Astrocyte of the spinal cord (primary cell): ENCODE data around the gene ELF2.
"Not testable (repeated sequence)": the region's sequence is repeated elsewhere in the genome, so short reads cannot be mapped to it uniquely, and the experiment has no call there.

ENCODE experiments used
- DNase-seq: peaks from one replicate; pipeline ENCODE4 v3.0.0; 2011; ENCODE audit warnings: low read depth, low spot score
- H3K4me3 ChIP-seq: 2 replicates; pipeline ENCODE4 v1.5.1; 2011; ENCODE audit warnings: low read depth, mild to moderate bottlenecking, low read length, moderate library complexity
- in situ Hi-C: cut with HindIII; loops from 2 replicates; pipeline ENCODE4 v1.10.0; 2017; ENCODE audit warnings: low sequenced_read_pairs
- TF ChIP-seq, protein P1 (sequence below): IDR thresholded peaks from 2 replicates; pipeline ENCODE4 v1.5.1; 2012; ENCODE audit warnings: low read depth, mild to moderate bottlenecking, low read length, inconsistent platforms

ELF2 gene

DNA sequence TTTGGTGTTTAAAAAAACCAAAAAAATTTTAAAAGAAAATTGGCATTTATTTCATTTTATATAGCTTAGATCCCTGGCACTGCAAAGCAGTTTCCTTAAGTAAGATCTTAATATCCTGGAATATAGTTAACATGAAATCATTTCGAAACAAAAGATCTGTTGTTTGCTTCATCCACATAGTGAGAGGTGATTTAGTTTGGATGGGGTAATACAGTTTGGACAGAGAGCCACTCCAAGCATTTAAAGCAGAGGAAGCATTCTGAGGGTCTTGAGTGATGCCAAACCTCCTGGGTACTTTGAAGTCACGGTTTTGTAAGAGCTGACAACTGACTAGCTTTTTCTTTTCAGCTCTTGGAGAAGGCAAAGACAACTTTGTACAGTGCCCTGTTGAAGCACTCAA lies 132.7 kb downstream of the ELF2 start:
- H3K4me3 ChIP-seq = no peak overlapping the region
- in situ Hi-C loops = no loop called here
- DNase-seq = no peak
- TF ChIP-seq, protein P1, sequence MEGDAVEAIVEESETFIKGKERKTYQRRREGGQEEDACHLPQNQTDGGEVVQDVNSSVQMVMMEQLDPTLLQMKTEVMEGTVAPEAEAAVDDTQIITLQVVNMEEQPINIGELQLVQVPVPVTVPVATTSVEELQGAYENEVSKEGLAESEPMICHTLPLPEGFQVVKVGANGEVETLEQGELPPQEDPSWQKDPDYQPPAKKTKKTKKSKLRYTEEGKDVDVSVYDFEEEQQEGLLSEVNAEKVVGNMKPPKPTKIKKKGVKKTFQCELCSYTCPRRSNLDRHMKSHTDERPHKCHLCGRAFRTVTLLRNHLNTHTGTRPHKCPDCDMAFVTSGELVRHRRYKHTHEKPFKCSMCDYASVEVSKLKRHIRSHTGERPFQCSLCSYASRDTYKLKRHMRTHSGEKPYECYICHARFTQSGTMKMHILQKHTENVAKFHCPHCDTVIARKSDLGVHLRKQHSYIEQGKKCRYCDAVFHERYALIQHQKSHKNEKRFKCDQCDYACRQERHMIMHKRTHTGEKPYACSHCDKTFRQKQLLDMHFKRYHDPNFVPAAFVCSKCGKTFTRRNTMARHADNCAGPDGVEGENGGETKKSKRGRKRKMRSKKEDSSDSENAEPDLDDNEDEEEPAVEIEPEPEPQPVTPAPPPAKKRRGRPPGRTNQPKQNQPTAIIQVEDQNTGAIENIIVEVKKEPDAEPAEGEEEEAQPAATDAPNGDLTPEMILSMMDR = no peak

DNA sequence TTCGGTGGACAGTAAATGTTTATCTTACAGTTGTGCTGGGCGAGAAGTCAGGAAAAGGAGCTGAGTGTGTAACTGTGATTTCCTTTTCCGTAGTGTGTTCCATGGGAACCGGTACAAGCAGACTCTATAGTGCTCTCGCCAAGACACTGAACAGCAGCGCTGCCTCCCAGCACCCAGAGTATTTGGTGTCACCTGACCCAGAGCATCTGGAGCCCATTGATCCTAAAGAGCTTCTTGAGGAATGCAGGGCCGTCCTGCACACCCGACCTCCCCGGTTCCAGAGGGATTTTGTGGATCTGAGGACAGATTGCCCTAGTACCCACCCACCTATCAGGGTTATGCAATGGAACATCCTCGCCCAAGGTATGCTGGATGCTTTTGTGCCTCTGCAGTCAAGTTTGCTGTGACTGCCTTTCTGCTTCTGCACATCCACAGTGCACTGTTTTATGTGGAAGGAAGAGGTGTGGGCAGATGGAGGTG lies 134.0 kb downstream of the ELF2 start:
- TF ChIP-seq, protein P1 = no peak
- H3K4me3 ChIP-seq = no peak overlapping the region
- no peak for DNase-seq
- in situ Hi-C loops = no loop called here

DNA sequence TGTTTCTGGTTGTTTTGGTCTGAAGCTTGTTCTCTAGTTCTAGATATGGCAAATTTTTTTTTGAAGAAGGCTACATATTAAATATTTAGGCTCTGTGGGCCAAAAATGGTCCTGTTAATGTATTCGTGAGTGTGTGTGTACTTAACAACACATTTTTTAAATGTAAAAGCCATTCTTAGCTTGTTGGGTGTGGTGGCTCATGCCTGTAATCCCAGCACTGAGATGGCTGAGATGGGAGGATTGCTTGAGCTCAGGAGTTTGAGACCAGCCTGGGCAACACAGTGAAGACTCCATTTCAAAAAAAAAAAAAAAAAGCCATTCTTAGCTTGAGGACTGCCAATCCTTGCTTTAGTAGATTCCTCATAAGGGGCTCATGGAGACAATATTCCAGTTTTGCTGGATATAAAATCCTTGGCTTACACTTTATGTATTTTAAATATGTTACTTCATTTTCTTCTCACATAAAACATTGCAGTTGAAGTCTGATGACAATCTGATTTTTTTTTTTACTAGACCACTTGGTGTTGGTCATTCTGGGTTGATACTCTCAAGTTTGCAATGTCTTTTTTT lies 138.1 kb downstream of the ELF2 start:
- TF ChIP-seq, protein P1 = no peak
- DNase-seq = no peak
- no peak overlapping the region for H3K4me3 ChIP-seq
- in situ Hi-C loops = no loop called here

DNA sequence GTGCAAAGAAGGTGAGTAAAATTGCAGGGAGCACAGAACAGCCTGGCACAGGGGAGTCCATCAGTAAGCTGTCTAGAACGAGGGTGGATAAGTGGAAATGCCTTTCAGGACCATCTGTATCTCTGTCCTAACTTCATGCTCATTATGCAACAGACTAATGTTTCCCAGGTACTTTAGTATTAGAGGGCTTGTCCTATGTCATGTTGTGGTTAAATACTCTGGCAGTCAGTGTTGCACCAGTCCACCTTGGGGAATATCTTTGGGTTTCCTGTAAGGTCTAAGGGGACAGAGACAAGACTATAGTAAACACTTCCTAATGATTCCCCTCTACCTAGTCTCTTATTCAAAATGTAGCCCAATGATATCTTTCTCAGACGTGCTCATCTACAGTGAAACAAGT lies 140.1 kb downstream of the ELF2 start:
- no peak for DNase-seq
- no peak overlapping the region for H3K4me3 ChIP-seq
- TF ChIP-seq, protein P1 = no peak
- in situ Hi-C loops = no loop called here

DNA sequence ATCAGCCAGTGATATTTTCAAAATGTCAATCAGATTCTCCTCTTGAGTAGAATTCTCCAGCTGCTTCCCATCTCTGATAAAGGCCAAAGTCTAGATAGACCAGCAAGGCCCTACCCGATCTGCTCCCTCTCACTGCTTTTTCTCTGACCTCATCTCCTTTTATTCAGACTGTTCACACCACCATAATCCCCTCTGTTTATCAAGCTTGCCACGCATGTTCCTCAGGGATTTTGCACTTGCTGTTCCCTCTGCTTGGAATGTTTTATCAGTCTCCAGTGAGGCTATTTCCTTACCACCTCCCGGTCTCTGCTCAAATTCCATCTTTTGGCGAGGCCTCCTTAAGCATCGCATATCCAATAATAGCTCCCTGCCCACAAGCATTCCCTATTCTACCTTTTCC lies 141.4 kb downstream of the ELF2 start:
- in situ Hi-C loops = no loop called here
- DNase-seq = no peak
- TF ChIP-seq, protein P1 = no peak
- H3K4me3 ChIP-seq = no peak overlapping the region

DNA sequence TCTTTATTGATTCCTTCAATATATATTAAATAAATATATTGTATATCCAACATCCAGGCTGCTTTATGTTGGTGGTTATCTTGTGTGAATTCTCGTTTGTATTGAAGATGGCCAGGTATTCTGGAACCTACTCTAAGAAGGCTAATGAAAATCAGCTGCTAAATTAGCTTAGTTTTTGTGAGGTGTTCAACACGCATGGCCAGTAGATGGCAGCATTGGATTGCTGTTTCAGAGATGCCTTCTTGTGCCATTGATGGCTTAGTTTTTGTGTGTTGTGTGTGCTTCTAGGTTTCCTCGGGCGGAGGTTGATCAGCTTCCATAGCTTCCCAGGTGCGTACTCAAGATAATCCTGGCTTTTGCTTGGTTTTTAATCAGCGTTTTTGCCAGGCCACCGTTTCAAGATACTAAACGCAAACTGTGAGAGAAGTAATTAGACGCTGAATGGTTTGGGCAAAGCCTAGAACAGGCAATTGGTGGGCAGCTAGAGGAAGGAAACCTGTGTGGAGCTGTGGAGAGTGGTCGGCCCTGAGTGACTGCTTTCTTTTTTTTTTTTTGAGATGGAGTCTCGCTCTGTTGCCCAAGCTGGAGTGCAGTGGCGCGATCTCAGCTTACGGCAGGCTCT lies 146.3 kb downstream of the ELF2 start:
- in situ Hi-C loops = no loop called here
- TF ChIP-seq, protein P1 = peak; percentile 82
- DNase-seq = peak; percentile 81
- H3K4me3 ChIP-seq = no peak overlapping the region

DNA sequence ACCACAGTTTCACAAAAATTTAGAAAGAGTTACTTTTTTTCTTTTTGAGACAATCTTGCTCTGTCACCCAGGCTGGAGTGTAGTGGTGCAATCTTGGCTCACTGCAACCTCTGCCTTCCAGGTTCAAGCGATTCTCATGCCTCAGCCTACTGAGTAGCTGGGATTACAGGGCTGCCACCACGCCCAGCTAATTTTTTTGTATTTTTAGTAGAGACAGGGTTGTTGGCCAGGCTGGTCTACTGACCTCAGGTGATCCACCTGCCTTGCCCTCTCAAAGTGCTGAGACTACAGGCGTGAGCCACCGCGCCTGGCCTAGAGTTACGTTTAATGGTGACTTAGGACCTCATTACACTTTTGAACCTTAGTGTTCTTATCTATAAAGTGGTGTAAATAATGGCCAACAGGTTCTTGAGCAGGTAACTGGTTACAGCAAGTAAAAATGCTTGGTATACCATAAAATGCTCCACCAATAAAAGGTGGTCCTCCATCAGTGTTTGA lies 147.1 kb downstream of the ELF2 start:
- in situ Hi-C loops, DNase-seq, H3K4me3 ChIP-seq: not testable (repeated sequence)
